ENCODE results near the gene UNC50.

DNA sequence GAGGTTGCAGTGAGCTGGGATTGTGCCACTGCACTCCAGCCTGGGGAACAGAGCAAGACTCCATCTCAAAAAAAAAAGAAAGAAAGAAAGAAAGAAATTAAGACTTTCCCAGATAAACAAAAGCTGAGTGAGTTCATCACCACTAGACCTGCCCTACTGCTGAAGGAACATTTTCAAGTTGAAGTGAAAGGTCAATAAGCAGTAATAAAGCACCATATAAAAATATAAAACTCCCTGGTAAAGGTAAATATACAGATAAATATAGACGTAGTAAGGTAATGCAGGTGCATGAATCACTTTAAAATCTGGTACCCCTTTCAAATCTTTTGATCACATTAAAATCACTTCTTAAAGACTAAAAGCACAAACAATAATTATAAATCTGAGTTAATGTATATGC lies 42.6 kb downstream of the UNC50 start:
- TF ChIP-seq, protein P1, sequence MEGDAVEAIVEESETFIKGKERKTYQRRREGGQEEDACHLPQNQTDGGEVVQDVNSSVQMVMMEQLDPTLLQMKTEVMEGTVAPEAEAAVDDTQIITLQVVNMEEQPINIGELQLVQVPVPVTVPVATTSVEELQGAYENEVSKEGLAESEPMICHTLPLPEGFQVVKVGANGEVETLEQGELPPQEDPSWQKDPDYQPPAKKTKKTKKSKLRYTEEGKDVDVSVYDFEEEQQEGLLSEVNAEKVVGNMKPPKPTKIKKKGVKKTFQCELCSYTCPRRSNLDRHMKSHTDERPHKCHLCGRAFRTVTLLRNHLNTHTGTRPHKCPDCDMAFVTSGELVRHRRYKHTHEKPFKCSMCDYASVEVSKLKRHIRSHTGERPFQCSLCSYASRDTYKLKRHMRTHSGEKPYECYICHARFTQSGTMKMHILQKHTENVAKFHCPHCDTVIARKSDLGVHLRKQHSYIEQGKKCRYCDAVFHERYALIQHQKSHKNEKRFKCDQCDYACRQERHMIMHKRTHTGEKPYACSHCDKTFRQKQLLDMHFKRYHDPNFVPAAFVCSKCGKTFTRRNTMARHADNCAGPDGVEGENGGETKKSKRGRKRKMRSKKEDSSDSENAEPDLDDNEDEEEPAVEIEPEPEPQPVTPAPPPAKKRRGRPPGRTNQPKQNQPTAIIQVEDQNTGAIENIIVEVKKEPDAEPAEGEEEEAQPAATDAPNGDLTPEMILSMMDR (IDR thresholded peaks at IDR 0.05; ENCODE audit: insufficient read depth, low read length, poor library complexity, severe bottlenecking) = no peak
- no peak for TF ChIP-seq EZH2phosphoT487 (conservative IDR thresholded peaks at IDR 0.05; ENCODE audit: low read length)

All from SU-DHL-6 (cell line).